HepG2 (cell line): Measurements from ENCODE around the gene NPPA. TPM values are rescaled to one million over a fixed set of nuclear protein-coding genes. Genes with fewer than 3 reads are reported as not detected.

ENCODE experiments used
- CEBPB ChIP-seq: IDR thresholded peaks from 2 replicates; pipeline ENCODE4 v1.6.1; 2011; ENCODE audit warnings: low read depth, low read length, improper control_type of control experiment, borderline replicate concordance
- HDAC2 ChIP-seq: sonication (generic); formaldehyde crosslinking; IDR thresholded peaks from 2 replicates; pipeline ENCODE4 v1.4.0; 2020; ENCODE audit warnings: missing genetic modification reagents
- KLF12 ChIP-seq: sonication (generic); formaldehyde crosslinking; IDR thresholded peaks from 2 replicates; pipeline ENCODE4 v1.4.0; 2020; ENCODE audit warnings: missing genetic modification reagents, borderline replicate concordance
- MED8 ChIP-seq: sonication (generic); formaldehyde crosslinking; IDR thresholded peaks from 2 replicates; pipeline ENCODE4 v1.8.1; 2023; ENCODE audit warnings: mild to moderate bottlenecking, missing genetic modification reagents; ENCODE audit not compliant: insufficient replicate concordance
- MIXL1 ChIP-seq: IDR thresholded peaks from 2 replicates; pipeline ENCODE4 v1.6.1; 2016
- POGZ ChIP-seq: sonication (generic); formaldehyde crosslinking; IDR thresholded peaks from 2 replicates; pipeline ENCODE4 v1.4.0; 2020; ENCODE audit warnings: mild to moderate bottlenecking, missing genetic modification reagents
- PRDM15 ChIP-seq: sonication (generic); formaldehyde crosslinking; IDR thresholded peaks from 2 replicates; pipeline ENCODE4 v1.4.0; 2020; ENCODE audit warnings: missing genetic modification reagents
- REXO4 ChIP-seq: sonication (generic); formaldehyde crosslinking; IDR thresholded peaks from 2 replicates; pipeline ENCODE4 v1.8.0; 2022; ENCODE audit warnings: missing genetic modification reagents, mild to moderate bottlenecking, borderline replicate concordance
- SRSF9 ChIP-seq: fragments of 200-400 bp; formaldehyde crosslinking; IDR thresholded peaks from 2 replicates; pipeline ENCODE4 v1.6.1; 2018; ENCODE audit warnings: borderline replicate concordance, mild to moderate bottlenecking, low read depth, low read length; ENCODE audit not compliant: insufficient read depth, poor library complexity, severe bottlenecking
- ZFP36L1 ChIP-seq: sonication (generic); formaldehyde crosslinking; IDR thresholded peaks from 2 replicates; pipeline ENCODE4 v1.8.0; 2022; ENCODE audit warnings: mild to moderate bottlenecking, missing genetic modification reagents, moderate library complexity
- ZFX ChIP-seq: sonication (generic); formaldehyde crosslinking; IDR thresholded peaks from 2 replicates; pipeline ENCODE4 v1.4.0; 2020; ENCODE audit warnings: mild to moderate bottlenecking, low read depth, missing genetic modification reagents, moderate library complexity
- ZHX2 ChIP-seq, 2 experiments: sonication (generic) in 1 of 2; formaldehyde crosslinking in 1 of 2; IDR thresholded peaks; 2 replicates each; pipeline versions ENCODE4 v1.6.1 to v1.9.0; 2014 to 2022; ENCODE audit warnings: antibody characterized with exemption in 1 of 2, borderline replicate concordance in 1 of 2, inconsistent platforms in 1 of 2, low read depth in 1 of 2, missing genetic modification reagents in 1 of 2
- ZNF160 ChIP-seq: sonication (generic); formaldehyde crosslinking; IDR thresholded peaks from 2 replicates; pipeline ENCODE4 v1.8.0; 2022; ENCODE audit warnings: mild to moderate bottlenecking, inconsistent platforms, missing genetic modification reagents
- ZNF263 ChIP-seq: sonication (generic); formaldehyde crosslinking; IDR thresholded peaks from 2 replicates; pipeline ENCODE4 v1.4.0; 2020; ENCODE audit warnings: missing genetic modification reagents
- ZNF275 ChIP-seq: sonication (generic); formaldehyde crosslinking; IDR thresholded peaks from 2 replicates; pipeline ENCODE4 v1.8.0; 2022; ENCODE audit warnings: missing genetic modification reagents, mild to moderate bottlenecking, inconsistent platforms, borderline replicate concordance
- ZNF619 ChIP-seq: sonication (generic); formaldehyde crosslinking; IDR thresholded peaks from 2 replicates; pipeline ENCODE4 v1.4.0; 2020; ENCODE audit warnings: mild to moderate bottlenecking, missing genetic modification reagents
- polyA plus RNA-seq, 8 experiments: library from polyadenylated mRNA; depleted of rRNA in 3 of 8; stranded (reverse) in 7 of 8; unstranded in 1 of 8; fragments of >200 nt; fragmentation: Illumina TruSeq in 4 of 8; extraction: Trizol in 4 of 8; gene quantifications; 2 replicates each; pipeline versions ENCODE4 v1.2.1 to v1.2.3, GENCODE V29; 2011 to 2016; ENCODE audit warnings: low read depth in 4 of 8, missing spikeins in 1 of 8, mixed read lengths in 1 of 8; ENCODE audit not compliant: insufficient read depth in 1 of 8
- total RNA-seq, 5 experiments: library from RNA; depleted of rRNA; stranded (reverse); fragments of >200 nt; fragmentation: Illumina TruSeq; extraction: Trizol; gene quantifications; 2 replicates each; pipeline ENCODE4 v1.2.3, GENCODE V29; 2016; ENCODE audit warnings: low read depth in 1 of 5

The NPPA gene
- total and polyA plus RNA-seq, 2 of the 13 experiments (the other 11 are each of a cell fraction or from before 2014, with no cell fraction given): not detected

- TF ChIP-seq ZHX2 (IDR thresholded peaks at IDR 0.05; ENCODE audit: low read depth) (peak; percentile 64; the same call in 1 of the 2 replicates), ZHX2 (CRISPR knock-in tag; IDR thresholded peaks at IDR 0.05; ENCODE audit: borderline replicate concordance) (no peak), POGZ (CRISPR knock-in tag) (peak; percentile 83), CEBPB (no peak), MIXL1 (CRISPR knock-in tag) (0 out of 2 replicates have a peak, but pooled peaks have one; percentile 30), PRDM15 (CRISPR knock-in tag) (peak; percentile 70), HDAC2 (CRISPR knock-in tag) (peak; percentile 66), MED8 (peak; percentile 53), KLF12 (CRISPR knock-in tag) (no peak), ZNF275 (CRISPR knock-in tag) (no peak; the same call in none of the 2 replicates), REXO4 (no peak), ZNF619 (CRISPR knock-in tag) (peak; percentile 62; the same call in 1 of the 2 replicates), ZFP36L1 (no peak; the same call in 1 of the 2 replicates), SRSF9 (no peak), ZFX (peak; percentile 84), ZNF160 (CRISPR knock-in tag) (peak; percentile 18; the same call in 1 of the 2 replicates), ZNF263 (CRISPR knock-in tag) (no peak; the same call in 1 of the 2 replicates)
Observed at GRCh38 chr1:11805422-11806306, 41.9 kb downstream of the NPPA start, which contains the start of the genes CLCN6 and MTHFR (continued).
